RWPE2 (cell line): ENCODE data around the gene ENAH.

Experiments
- ATAC-seq: fragments of 200-7000 bp; cut with Tn5 transposase; 3 replicates; pipeline ENCODE4 v1.9.1; 2021; ENCODE audit warnings: low read depth
- DNase-seq: peaks from one replicate; pipeline ENCODE4 v3.0.0-alpha.2; 2020; ENCODE audit warnings: low spot score
- H3K27ac ChIP-seq: fragments of 450-650 bp; 2 replicates; pipeline ENCODE4 v1.5.1; 2017; ENCODE audit warnings: mild to moderate bottlenecking; ENCODE audit not compliant: poor library complexity, severe bottlenecking
- H3K27me3 ChIP-seq: fragments of 250-450 bp; sonication (Bioruptor Pico); 2 replicates; pipeline ENCODE4 v1.5.1; 2021; ENCODE audit warnings: mild to moderate bottlenecking, moderate library complexity; ENCODE audit not compliant: insufficient read depth, poor library complexity, severe bottlenecking
- H3K36me3 ChIP-seq: fragments of 250-450 bp; sonication (Bioruptor Pico); 2 replicates; pipeline ENCODE4 v1.5.1; 2020; ENCODE audit warnings: low read depth, mild to moderate bottlenecking, moderate library complexity
- H3K4me1 ChIP-seq: fragments of 250-450 bp; sonication (Bioruptor Pico); 2 replicates; pipeline ENCODE4 v1.5.1; 2021; ENCODE audit warnings: mild to moderate bottlenecking, moderate library complexity; ENCODE audit not compliant: insufficient read depth, poor library complexity, severe bottlenecking
- H3K4me3 ChIP-seq: fragments of 250-450 bp; sonication (Bioruptor Pico); 2 replicates; pipeline ENCODE4 v1.5.1; 2021; ENCODE audit warnings: mild to moderate bottlenecking, moderate library complexity; ENCODE audit not compliant: severe bottlenecking
- H3K9me3 ChIP-seq: fragments of 250-450 bp; sonication (Bioruptor Pico); 2 replicates; pipeline ENCODE4 v1.5.1; 2021; ENCODE audit warnings: mild to moderate bottlenecking, moderate library complexity; ENCODE audit not compliant: severe bottlenecking
- TF ChIP-seq, protein P1 (sequence below): fragments of 450-650 bp; IDR thresholded peaks from one replicate; pipeline ENCODE4 v1.5.1; 2017; ENCODE audit warnings: mild to moderate bottlenecking, moderate library complexity; ENCODE audit not compliant: poor library complexity, severe bottlenecking

The ENAH gene

DNA sequence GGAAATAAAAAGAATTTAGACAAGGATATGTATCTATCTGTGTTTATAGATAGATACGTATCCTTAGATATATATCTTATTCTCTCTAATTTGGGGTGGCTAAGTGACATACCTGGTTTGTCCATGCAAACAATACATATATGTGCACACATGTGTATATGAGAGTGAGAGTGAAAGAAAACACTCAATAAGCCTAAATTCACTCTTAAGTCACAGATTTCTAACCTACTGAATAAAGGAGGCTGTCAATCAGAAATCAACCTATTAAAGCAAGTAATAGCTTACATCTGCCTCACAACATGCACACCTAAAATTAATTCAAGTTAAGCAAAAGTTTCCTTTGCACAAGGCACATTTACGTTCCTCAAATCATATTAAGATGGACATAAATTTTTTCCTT is 118.2 kb downstream of the ENAH start:
- H3K27me3 ChIP-seq, result no peaks in the 10 kb centered on the region
- TF ChIP-seq, protein P1, sequence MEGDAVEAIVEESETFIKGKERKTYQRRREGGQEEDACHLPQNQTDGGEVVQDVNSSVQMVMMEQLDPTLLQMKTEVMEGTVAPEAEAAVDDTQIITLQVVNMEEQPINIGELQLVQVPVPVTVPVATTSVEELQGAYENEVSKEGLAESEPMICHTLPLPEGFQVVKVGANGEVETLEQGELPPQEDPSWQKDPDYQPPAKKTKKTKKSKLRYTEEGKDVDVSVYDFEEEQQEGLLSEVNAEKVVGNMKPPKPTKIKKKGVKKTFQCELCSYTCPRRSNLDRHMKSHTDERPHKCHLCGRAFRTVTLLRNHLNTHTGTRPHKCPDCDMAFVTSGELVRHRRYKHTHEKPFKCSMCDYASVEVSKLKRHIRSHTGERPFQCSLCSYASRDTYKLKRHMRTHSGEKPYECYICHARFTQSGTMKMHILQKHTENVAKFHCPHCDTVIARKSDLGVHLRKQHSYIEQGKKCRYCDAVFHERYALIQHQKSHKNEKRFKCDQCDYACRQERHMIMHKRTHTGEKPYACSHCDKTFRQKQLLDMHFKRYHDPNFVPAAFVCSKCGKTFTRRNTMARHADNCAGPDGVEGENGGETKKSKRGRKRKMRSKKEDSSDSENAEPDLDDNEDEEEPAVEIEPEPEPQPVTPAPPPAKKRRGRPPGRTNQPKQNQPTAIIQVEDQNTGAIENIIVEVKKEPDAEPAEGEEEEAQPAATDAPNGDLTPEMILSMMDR, result no peak
- no peak overlapping the region for H3K27ac ChIP-seq
- no peaks in the 10 kb centered on the region for H3K9me3 ChIP-seq
- no peak overlapping the region for H3K4me3 ChIP-seq
- H3K4me1 ChIP-seq, result no peaks in the 10 kb centered on the region
- DNase-seq (no peak), ATAC-seq (no peak)
- H3K36me3 ChIP-seq, result no peaks in the 10 kb centered on the region

DNA sequence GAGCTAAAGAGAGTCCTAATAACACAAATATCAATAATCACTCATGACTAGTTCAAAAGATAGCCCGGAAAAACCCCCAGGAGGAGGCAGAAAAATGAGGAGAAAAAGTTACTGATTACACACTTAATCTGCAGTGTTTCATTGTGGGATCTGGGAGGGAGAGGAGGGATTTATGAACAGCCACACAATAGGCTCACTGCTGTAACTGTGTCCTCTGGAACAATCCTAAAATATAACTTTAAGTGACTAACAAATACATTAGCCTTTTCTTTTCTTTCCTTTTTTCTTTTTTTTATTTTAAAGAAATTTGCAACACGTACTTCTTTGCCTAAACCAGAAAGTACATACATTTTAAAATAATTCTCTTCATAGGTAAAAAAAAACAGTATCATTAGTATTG is 118.8 kb downstream of the ENAH start:
- TF ChIP-seq, protein P1, result no peak
- no peak for ATAC-seq
- Histone ChIP-seq H3K27me3 (no peaks in the 10 kb centered on the region), H3K9me3 (no peaks in the 10 kb centered on the region), H3K4me3 (no peak overlapping the region), H3K36me3 (no peaks in the 10 kb centered on the region), H3K27ac (no peak overlapping the region), H3K4me1 (no peaks in the 10 kb centered on the region)
- DNase-seq, result no peak

DNA sequence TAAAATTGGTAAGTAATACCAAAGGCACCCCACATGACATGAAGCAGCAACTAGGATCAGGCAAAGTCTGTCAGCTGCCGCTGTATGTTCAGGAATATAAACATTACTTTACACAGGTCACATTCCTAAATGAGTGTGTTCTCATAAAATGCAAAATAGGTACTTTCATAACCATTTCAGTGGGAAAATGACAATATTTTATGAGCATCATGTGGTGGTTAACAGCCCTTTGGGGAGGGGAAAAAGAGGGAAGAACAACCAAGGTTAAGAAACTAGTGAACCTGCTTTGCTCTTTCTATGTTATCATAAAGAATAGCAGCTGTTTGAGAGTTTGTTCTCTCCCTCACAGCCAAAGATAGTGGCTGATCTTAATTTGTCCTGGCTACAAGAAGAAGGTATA is 119.7 kb downstream of the ENAH start:
- Histone ChIP-seq H3K27ac (no peak overlapping the region), H3K27me3 (no peaks in the 10 kb centered on the region), H3K9me3 (no peaks in the 10 kb centered on the region), H3K4me1 (no peaks in the 10 kb centered on the region), H3K36me3 (no peaks in the 10 kb centered on the region), H3K4me3 (no peak overlapping the region)
- ATAC-seq (no peak), DNase-seq (no peak)
- TF ChIP-seq, protein P1, result no peak

DNA sequence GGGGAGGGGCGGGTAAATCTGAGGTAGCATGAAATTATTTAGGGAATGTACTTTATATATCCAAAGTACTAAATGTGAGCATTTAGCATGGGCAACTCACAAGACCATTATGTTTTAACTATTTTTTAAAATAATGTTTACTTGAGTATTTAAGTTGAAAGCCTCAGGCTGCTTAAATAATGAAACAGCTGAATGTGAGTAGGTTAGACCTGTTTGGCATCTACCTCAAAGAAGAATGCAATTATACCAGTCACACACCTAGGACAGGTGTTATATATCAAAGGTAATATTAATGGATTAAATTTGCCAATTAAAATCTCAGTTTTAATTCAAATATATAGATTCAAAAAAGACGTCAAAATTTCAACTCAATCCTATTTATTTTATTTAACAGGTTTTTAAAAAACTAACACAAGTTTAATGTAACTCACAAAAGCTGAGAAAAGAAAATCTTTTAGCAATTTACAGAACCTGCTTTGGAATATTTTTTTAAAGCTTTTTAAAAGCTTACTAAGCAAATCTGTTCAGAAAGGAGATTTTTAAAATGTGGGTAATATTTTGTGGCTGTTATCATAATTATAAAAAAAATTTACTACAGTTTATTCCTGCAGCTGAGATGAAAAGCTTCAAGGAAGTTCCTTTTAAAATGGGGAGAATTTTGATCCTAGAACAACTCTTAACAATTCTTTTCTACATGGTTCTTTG is 120.5 kb downstream of the ENAH start:
- Histone ChIP-seq H3K4me3 (no peak overlapping the region), H3K9me3 (no peaks in the 10 kb centered on the region), H3K36me3 (no peaks in the 10 kb centered on the region), H3K4me1 (no peaks in the 10 kb centered on the region), H3K27ac (no peak overlapping the region), H3K27me3 (no peaks in the 10 kb centered on the region)
- TF ChIP-seq, protein P1, result no peak
- no peak for ATAC-seq
- no peak for DNase-seq

DNA sequence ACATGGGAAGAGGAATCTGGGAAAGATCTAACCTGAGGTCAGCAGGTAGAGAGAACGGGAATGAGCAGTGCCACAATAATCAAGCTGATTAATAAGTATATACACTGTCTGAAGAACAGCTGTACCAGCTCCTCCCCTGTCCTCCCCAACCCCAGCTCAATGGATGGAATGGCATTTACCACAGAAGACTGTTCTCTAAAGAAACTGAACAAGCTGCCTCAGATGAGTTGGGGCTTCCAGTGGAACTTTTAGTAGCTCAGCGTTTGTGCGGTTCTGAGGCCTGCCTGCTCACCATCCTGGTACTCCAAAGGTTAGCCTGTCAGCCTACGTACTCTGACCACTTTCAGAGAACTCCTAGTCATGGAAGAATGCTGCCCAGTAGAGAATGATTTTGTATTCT is 123.2 kb downstream of the ENAH start:
- TF ChIP-seq, protein P1, result no peak
- no peaks in the 10 kb centered on the region for H3K27me3 ChIP-seq

More for the DNA sequence above, 123.2 kb downstream of the ENAH start:
- no peaks in the 10 kb centered on the region for H3K4me1 ChIP-seq
- no peak overlapping the region for H3K27ac ChIP-seq
- ATAC-seq, result no peak
- no peaks in the 10 kb centered on the region for H3K36me3 ChIP-seq
- DNase-seq, result no peak
- no peaks in the 10 kb centered on the region for H3K9me3 ChIP-seq
- no peak overlapping the region for H3K4me3 ChIP-seq
